Endometrial microvascular endothelial cells (primary cell): ENCODE data around the gene FXYD3. TPM values are rescaled to one million over a fixed set of nuclear protein-coding genes. Genes with fewer than 3 reads are reported as not detected.

Experiments used
- in situ Hi-C: cut with HindIII; loops from 2 replicates; pipeline ENCODE4 v1.10.0; 2017; ENCODE audit warnings: low sequenced_read_pairs, low pct_unique_long_range_greater_than_20kb; ENCODE audit errors: inconsistent ontology term
- total RNA-seq: library from RNA; depleted of rRNA; stranded (reverse); fragments of >200 nt; gene quantifications from one replicate; pipeline ENCODE4 v1.2.3, GENCODE V29; 2015; ENCODE audit errors: inconsistent ontology term

The FXYD3 gene
- total RNA-seq, 1 donor from 2014 or later: not detected

DNA sequence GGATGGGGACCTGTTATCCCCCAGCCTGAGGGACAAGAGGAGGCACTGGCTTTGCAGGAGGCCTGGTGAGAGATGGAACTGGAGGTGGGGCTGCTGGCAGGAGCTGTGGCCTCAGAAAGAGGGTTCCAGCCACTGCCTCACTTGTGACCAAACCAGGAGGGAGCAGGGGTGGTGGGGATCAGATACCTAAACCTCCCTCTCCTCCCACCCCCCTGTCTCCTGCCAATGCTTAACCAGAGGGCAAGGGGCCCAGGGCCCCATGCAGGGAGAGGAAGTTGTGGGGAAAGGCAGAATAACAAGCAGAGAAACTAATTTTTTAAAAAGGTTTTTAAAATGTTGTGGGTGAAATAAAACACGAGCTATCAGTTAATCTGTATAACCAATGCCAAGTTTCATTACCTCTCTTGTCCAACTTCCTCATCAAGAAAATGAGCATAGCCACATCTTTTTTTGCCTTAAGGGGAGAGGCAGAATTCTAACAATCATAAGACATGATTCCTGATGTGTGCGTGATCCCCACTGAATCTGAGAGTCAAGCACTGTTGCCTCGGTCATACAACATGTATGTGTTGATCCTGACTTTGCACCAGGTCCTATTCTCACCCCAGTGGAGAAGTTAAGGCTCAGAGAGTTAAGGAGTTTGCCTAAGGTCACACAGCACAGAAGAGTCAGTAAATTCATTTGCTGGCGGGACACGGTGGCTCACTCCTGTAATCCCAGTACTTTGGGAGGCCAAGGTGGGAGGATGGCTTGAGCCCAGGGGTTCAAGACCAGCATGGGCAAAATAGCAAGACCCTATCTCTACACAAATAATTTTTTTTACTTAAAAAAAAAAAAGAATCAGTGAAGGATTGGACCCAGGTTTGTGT is 51.9 kb downstream of the FXYD3 start:
- in situ Hi-C loops: no loop called here

- in situ Hi-C loops: no loop called here
These were observed 52.6 kb downstream of the FXYD3 start for GRCh38 chr19:35168196-35168595.

GRCh38 chr19:35169221-35169995 is 53.8 kb downstream of the FXYD3 start:
- in situ Hi-C loops: no loop called here

DNA sequence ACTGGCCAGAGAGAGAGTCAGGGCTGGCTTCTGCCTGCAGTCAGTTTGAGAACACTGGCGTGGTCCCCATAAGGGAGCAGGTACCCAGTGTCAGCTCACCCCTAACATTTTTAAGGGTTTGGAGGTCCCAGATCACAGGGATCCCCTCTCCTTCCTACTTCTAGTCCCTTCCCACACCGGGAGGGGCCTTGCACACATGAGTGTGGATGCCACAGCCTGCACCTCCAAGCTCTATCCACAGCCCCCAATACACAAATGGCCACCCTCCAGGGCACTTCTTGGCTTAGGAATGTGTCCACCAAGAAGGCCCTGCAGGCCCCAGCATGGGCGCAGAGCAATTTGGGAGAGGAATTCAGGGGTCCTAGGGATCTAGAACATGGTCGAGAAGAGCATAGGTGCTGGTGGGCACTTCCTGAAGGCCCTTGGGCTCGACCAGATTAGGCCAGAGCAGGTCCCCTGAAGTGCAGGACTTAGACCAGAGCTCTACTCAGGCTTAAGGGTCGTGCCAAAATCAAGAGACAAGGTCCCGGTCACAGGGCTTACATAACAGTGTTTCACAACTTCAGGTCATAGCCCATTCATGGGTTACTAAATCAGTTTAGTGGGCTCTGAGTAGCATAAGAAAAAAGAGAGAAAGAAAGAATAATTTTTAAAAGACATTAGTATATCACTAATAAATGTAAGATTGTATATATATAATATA is 54.9 kb downstream of the FXYD3 start:
- in situ Hi-C loops: no loop called here

DNA sequence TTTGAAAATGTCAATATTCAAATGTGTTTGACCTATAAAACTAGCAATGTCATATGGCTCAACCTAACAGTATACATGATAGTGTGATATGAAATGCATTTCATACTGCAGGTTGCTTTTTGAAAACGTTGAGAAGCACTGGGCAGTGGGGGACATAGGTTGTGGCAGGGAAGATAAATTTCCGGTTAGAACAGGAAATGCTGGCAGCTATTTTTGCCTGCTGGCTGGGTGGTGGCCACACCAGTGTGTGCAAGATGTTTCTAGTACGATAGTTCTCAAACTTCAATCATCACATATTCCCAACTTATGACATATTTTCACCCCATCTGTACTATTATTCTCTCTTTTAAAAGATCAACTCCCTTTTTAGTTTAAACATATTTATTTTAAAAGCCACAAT is 56.1 kb downstream of the FXYD3 start:
- in situ Hi-C loops: no loop called here

Other genes with a start within 250 kb of the FXYD3 start
- 3.3 TPM for gene ZNF30, start 188.9 kb upstream of the FXYD3 start, total RNA-seq
- gene ZNF792, start 151.6 kb upstream of the FXYD3 start, total RNA-seq: 15.1 TPM
- gene GRAMD1A, start 115.5 kb upstream of the FXYD3 start, total RNA-seq: 52.4 TPM
- 11.1 TPM for gene SCN1B, start 85.4 kb upstream of the FXYD3 start, total RNA-seq
- not detected for gene HPN, start 74.1 kb upstream of the FXYD3 start, total RNA-seq
- not detected for gene LGI4, start 19.2 kb downstream of the FXYD3 start, total RNA-seq
- gene FXYD1, start 23.0 kb downstream of the FXYD3 start, total RNA-seq: not detected
- not detected for gene FXYD7, start 27.4 kb downstream of the FXYD3 start, total RNA-seq
- gene FXYD5, start 38.9 kb downstream of the FXYD3 start, total RNA-seq: 194 TPM
- gene FAM187B, start 112.9 kb downstream of the FXYD3 start, total RNA-seq: not detected
- gene LSR, start 133.2 kb downstream of the FXYD3 start, total RNA-seq: 0.09 TPM
- 61.4 TPM for gene USF2, start 153.1 kb downstream of the FXYD3 start, total RNA-seq
- gene HAMP, start 166.7 kb downstream of the FXYD3 start, total RNA-seq: not detected
- 16.0 TPM for gene MAG, start 176.3 kb downstream of the FXYD3 start, total RNA-seq
- gene CD22, start 213.4 kb downstream of the FXYD3 start, total RNA-seq: 5.8 TPM
- not detected for gene FFAR1, start 232.1 kb downstream of the FXYD3 start, total RNA-seq
- not detected for gene FFAR3, start 242.6 kb downstream of the FXYD3 start, total RNA-seq